Esophagus muscularis mucosa (tissue), 4 donors: ENCODE measurements around the gene RBM20. TPM values are rescaled to one million over a fixed set of nuclear protein-coding genes. Genes with fewer than 3 reads are reported as not detected.

Experiments used
- DNase-seq: peaks from one replicate; pipeline ENCODE4 v3.0.0-alpha.2; 2017; ENCODE audit errors: extremely low spot score
- H3K27ac ChIP-seq, 4 donors: fragments of 200-600 bp; sonication (generic); replicated peaks in 1 of 4; 1 replicate in 3 of 4; 2 replicates in 1 of 4; pipeline ENCODE4 v1.5.1; 2016 to 2019; ENCODE audit warnings: mild to moderate bottlenecking in 1 of 4
- H3K27me3 ChIP-seq, 4 donors: fragments of 200-600 bp; sonication (generic); one replicate each; pipeline versions ENCODE4 v1.5.1 to v1.6.0; 2016 to 2019
- H3K36me3 ChIP-seq, 4 donors: fragments of 200-600 bp; sonication (generic); one replicate each; pipeline ENCODE4 v1.5.1; 2016 to 2019
- H3K4me1 ChIP-seq, 4 donors: fragments of 200-600 bp; sonication (generic); one replicate each; pipeline ENCODE4 v1.5.1; 2016 to 2019
- H3K4me3 ChIP-seq, 4 donors: fragments of 200-600 bp; sonication (generic); 1 replicate in 2 of 4; 2 replicates in 2 of 4; pipeline ENCODE4 v1.5.1; 2016 to 2019; ENCODE audit warnings: mild to moderate bottlenecking in 4 of 4, moderate library complexity in 1 of 4
- H3K9me3 ChIP-seq, 4 donors: fragments of 200-600 bp; sonication (generic); 1 replicate in 3 of 4; 2 replicates in 1 of 4; pipeline ENCODE4 v1.5.1; 2016 to 2019
- CTCF ChIP-seq, 3 experiments: fragments of 200-600 bp in 2 of 3; fragments of 450-650 bp in 1 of 3; sonication (generic) in 2 of 3; IDR thresholded peaks; one replicate each; pipeline ENCODE4 v1.5.1; 2017 to 2019; ENCODE audit warnings: antibody characterized with exemption in 3 of 3, mild to moderate bottlenecking in 2 of 3, moderate library complexity in 1 of 3
- EP300 ChIP-seq: sonication (generic); formaldehyde crosslinking; IDR thresholded peaks from one replicate; pipeline ENCODE4 v1.6.1; 2017; ENCODE audit warnings: antibody characterized with exemption
- POLR2A ChIP-seq: fragments of 450-650 bp; IDR thresholded peaks from one replicate; pipeline ENCODE4 v1.6.1; 2017; ENCODE audit warnings: antibody characterized with exemption, moderate library complexity, mild to moderate bottlenecking, low read depth
- POLR2AphosphoS5 ChIP-seq, 2 donors: sonication (generic); formaldehyde crosslinking; IDR thresholded peaks; one replicate each; pipeline ENCODE4 v1.6.1; 2017; ENCODE audit warnings: antibody characterized with exemption in 2 of 2
- WGBS: methylation state at CpG from one replicate; pipeline ENCODE4 v1.1.5; 2018; 5-methylcytosine and 5-hydroxymethylcytosine counted together
- intact Hi-C: fragments of 100-400 bp; cut with DNase I; formaldehyde crosslinking; loops from one replicate; pipeline ENCODE4 v1.15.1; 2023
- total RNA-seq, 4 donors: library from RNA; depleted of rRNA; stranded (reverse); fragments of >200 nt; gene quantifications; one replicate each; pipeline versions ENCODE4 v1.1.0 to v1.2.1, GENCODE V29; 2016

RBM20 gene
- total RNA-seq: 1 to 10 TPM; 5.3 to 7.7 (median 5.8) TPM

- peaks cover 0 to 37% (median 27%) of the 10 kb centered on the region in 4 donors for H3K4me1 ChIP-seq
- 2% methylated on average over 29 of the region's 106 CpGs for WGBS
- intact Hi-C loops: no loop called here
- H3K9me3 ChIP-seq: no peaks in the 10 kb centered on the region
- peak in 1 of 2 donors; percentile 32 for TF ChIP-seq POLR2AphosphoS5 (IDR thresholded peaks at IDR 0.05)
- TF ChIP-seq POLR2A: no peak
- peaks cover 0 to 40% (median 16%) of the 10 kb centered on the region in 4 donors for H3K27me3 ChIP-seq
- H3K27ac ChIP-seq: peak within 1 kb of the TSS; percentile 79 to 83 (median 79)
- peak within 1 kb of the TSS; percentile 63 to 78 (median 68) for H3K4me3 ChIP-seq
- no peaks in the 10 kb centered on the region for H3K36me3 ChIP-seq
- no peak for DNase-seq
Measured at GRCh38 chr10:110643653-110644597, at the start of gene RBM20. RBM20 (plus strand) TSS chr10:110644336; CDS start chr10:110644455, 119 bp downstream.

- WGBS: 79% methylated on average over 2 of the region's 2 CpGs
- Histone ChIP-seq H3K27ac (no peak overlapping the region), H3K9me3 (no peaks in the 10 kb centered on the region), H3K4me1 (no peaks in the 10 kb centered on the region), H3K27me3 (no peaks in the 10 kb centered on the region), H3K4me3 (no peak overlapping the region), H3K36me3 (peaks cover 35 to 96% (median 74%) of the 10 kb centered on the region in 4 donors)
- no peak for TF ChIP-seq EP300
- TF ChIP-seq CTCF (IDR thresholded peaks at IDR 0.05): no peak
- no peak for TF ChIP-seq POLR2AphosphoS5 (IDR thresholded peaks at IDR 0.05)
- TF ChIP-seq POLR2A: no peak
- no peak for DNase-seq
- intact Hi-C loops: no loop called here
Measured at GRCh38 chr10:110597476-110597875, 46.7 kb upstream of the RBM20 start.

GRCh38 chr10:110600487-110601101 is 43.5 kb upstream of the RBM20 start:
- Histone ChIP-seq H3K27ac (no peak overlapping the region), H3K4me1 (no peaks in the 10 kb centered on the region), H3K4me3 (no peak overlapping the region), H3K27me3 (no peaks in the 10 kb centered on the region), H3K9me3 (no peaks in the 10 kb centered on the region), H3K36me3 (peaks cover 49 to 100% (median 78%) of the 10 kb centered on the region in 4 donors)
- DNase-seq: no peak
- intact Hi-C loops: no loop called here
- 85% methylated on average over 2 of the region's 2 CpGs for WGBS
- TF ChIP-seq CTCF (IDR thresholded peaks at IDR 0.05) (peak in 1 of 3 experiments; percentile 42), POLR2AphosphoS5 (IDR thresholded peaks at IDR 0.05) (no peak), EP300 (no peak)

- 75% methylated on average over 4 of the region's 4 CpGs for WGBS
- H3K27me3 ChIP-seq: no peaks in the 10 kb centered on the region
- intact Hi-C loops: no loop called here
- TF ChIP-seq POLR2A: no peak
- TF ChIP-seq EP300: no peak
- no peak for TF ChIP-seq POLR2AphosphoS5 (IDR thresholded peaks at IDR 0.05)
- no peak for TF ChIP-seq CTCF (IDR thresholded peaks at IDR 0.05)
- H3K9me3 ChIP-seq: no peaks in the 10 kb centered on the region
- no peaks in the 10 kb centered on the region for H3K4me1 ChIP-seq
- no peak overlapping the region for H3K27ac ChIP-seq
- H3K4me3 ChIP-seq: no peak overlapping the region
- DNase-seq: no peak
- H3K36me3 ChIP-seq: peaks cover 48 to 100% (median 80%) of the 10 kb centered on the region in 4 donors
Measured at GRCh38 chr10:110601581-110601980, 42.6 kb upstream of the RBM20 start.

- no peak overlapping the region for H3K27ac ChIP-seq
- no peak overlapping the region for H3K4me3 ChIP-seq
- H3K27me3 ChIP-seq: no peaks in the 10 kb centered on the region
- DNase-seq: no peak
- no peak for TF ChIP-seq EP300
- TF ChIP-seq CTCF (IDR thresholded peaks at IDR 0.05): no peak
- TF ChIP-seq POLR2A: no peak
- no peak for TF ChIP-seq POLR2AphosphoS5 (IDR thresholded peaks at IDR 0.05)
- no peaks in the 10 kb centered on the region for H3K9me3 ChIP-seq
- 88% methylated on average over 6 of the region's 6 CpGs for WGBS
- intact Hi-C loops: no loop called here
- peaks cover 25 to 38% (median 30%) of the 10 kb centered on the region in 4 donors for H3K36me3 ChIP-seq
- peaks cover 0 to 9% (median 2%) of the 10 kb centered on the region in 4 donors for H3K4me1 ChIP-seq
Measured at GRCh38 chr10:110608087-110608486, 36.0 kb upstream of the RBM20 start.
